Rectal smooth muscle tissue (tissue), 1 donor: ENCODE measurements around the gene STK35.
A peak's percentile ranks its signal among the peaks of the same experiment; 100 is the strongest.

Experiments used
- H3K27ac ChIP-seq: one replicate; pipeline ENCODE4 v1.7.0; 2013; ENCODE audit warnings: low read depth, low read length, inconsistent platforms
- H3K27me3 ChIP-seq: one replicate; pipeline ENCODE4 v1.7.0; 2013; ENCODE audit warnings: low read length; ENCODE audit not compliant: control insufficient read depth, insufficient read depth
- H3K36me3 ChIP-seq: one replicate; pipeline ENCODE4 v1.7.0; 2013; ENCODE audit warnings: low read length; ENCODE audit not compliant: control insufficient read depth, insufficient read depth
- H3K4me1 ChIP-seq: one replicate; pipeline ENCODE4 v1.7.0; 2013; ENCODE audit warnings: low read length; ENCODE audit not compliant: control insufficient read depth, insufficient read depth
- H3K4me3 ChIP-seq: one replicate; pipeline ENCODE4 v1.7.0; 2013; ENCODE audit warnings: low read length
- H3K9ac ChIP-seq: one replicate; pipeline ENCODE4 v1.7.0; 2013; ENCODE audit warnings: low read length

STK35 gene

GRCh38 chr20:2112910-2113309, 11.3 kb downstream of the STK35 start:
- Histone ChIP-seq H3K4me1 (peaks cover 45% of the 10 kb centered on the region), H3K9ac (no peak overlapping the region), H3K4me3 (no peak overlapping the region), H3K27me3 (no peaks in the 10 kb centered on the region), H3K36me3 (peaks cover 12% of the 10 kb centered on the region), H3K27ac (no peak overlapping the region)

- Histone ChIP-seq H3K27me3 (no peaks in the 10 kb centered on the region), H3K36me3 (peaks cover 13% of the 10 kb centered on the region), H3K4me3 (no peak overlapping the region), H3K9ac (no peak overlapping the region), H3K27ac (peak overlapping the region; percentile 45), H3K4me1 (peaks cover 38% of the 10 kb centered on the region)
These were observed 12.7 kb downstream of the STK35 start for GRCh38 chr20:2114127-2114959.

- Histone ChIP-seq H3K4me3 (no peak overlapping the region), H3K36me3 (peaks cover 13% of the 10 kb centered on the region), H3K4me1 (peaks cover 31% of the 10 kb centered on the region), H3K9ac (no peak overlapping the region), H3K27me3 (no peaks in the 10 kb centered on the region), H3K27ac (peak overlapping the region; percentile 45)
These were observed 13.5 kb downstream of the STK35 start for GRCh38 chr20:2114990-2115681.

- H3K27me3 ChIP-seq, result no peaks in the 10 kb centered on the region
- H3K9ac ChIP-seq, result no peak overlapping the region
- H3K36me3 ChIP-seq, result peaks cover 13% of the 10 kb centered on the region
- no peak overlapping the region for H3K4me3 ChIP-seq
- no peak overlapping the region for H3K27ac ChIP-seq
- H3K4me1 ChIP-seq, result peaks cover 31% of the 10 kb centered on the region
These were observed 14.7 kb downstream of the STK35 start for GRCh38 chr20:2116170-2116940.

GRCh38 chr20:2118783-2119182, 17.2 kb downstream of the STK35 start:
- Histone ChIP-seq H3K9ac (no peak overlapping the region), H3K27ac (no peak overlapping the region), H3K36me3 (peaks cover 13% of the 10 kb centered on the region), H3K4me3 (no peak overlapping the region), H3K27me3 (no peaks in the 10 kb centered on the region), H3K4me1 (peaks cover 35% of the 10 kb centered on the region)

GRCh38 chr20:2122936-2123335, 21.3 kb downstream of the STK35 start:
- Histone ChIP-seq H3K4me1 (peaks cover 21% of the 10 kb centered on the region), H3K36me3 (peaks cover under 1% of the 10 kb centered on the region), H3K27me3 (no peaks in the 10 kb centered on the region), H3K27ac (peak overlapping the region; percentile 25), H3K4me3 (no peak overlapping the region), H3K9ac (no peak overlapping the region)

GRCh38 chr20:2123720-2124119, 22.1 kb downstream of the STK35 start:
- Histone ChIP-seq H3K36me3 (no peaks in the 10 kb centered on the region), H3K9ac (no peak overlapping the region), H3K4me1 (peaks cover 20% of the 10 kb centered on the region), H3K27ac (peak overlapping the region; percentile 25), H3K4me3 (no peak overlapping the region), H3K27me3 (no peaks in the 10 kb centered on the region)

GRCh38 chr20:2124564-2125213, 23.1 kb downstream of the STK35 start:
- Histone ChIP-seq H3K36me3 (no peaks in the 10 kb centered on the region), H3K4me1 (peaks cover 19% of the 10 kb centered on the region), H3K27ac (no peak overlapping the region)

GRCh38 chr20:2125474-2126112, 24.0 kb downstream of the STK35 start:
- no peaks in the 10 kb centered on the region for H3K27me3 ChIP-seq
- peaks cover 19% of the 10 kb centered on the region for H3K4me1 ChIP-seq
- no peaks in the 10 kb centered on the region for H3K36me3 ChIP-seq
- H3K27ac ChIP-seq, result no peak overlapping the region
- no peak overlapping the region for H3K9ac ChIP-seq
- H3K4me3 ChIP-seq, result no peak overlapping the region

More at GRCh38 chr20:2124564-2125213, 23.1 kb downstream of the STK35 start:
- H3K4me3 ChIP-seq, result no peak overlapping the region
- no peak overlapping the region for H3K9ac ChIP-seq
- H3K27me3 ChIP-seq, result no peaks in the 10 kb centered on the region

GRCh38 chr20:2127238-2127637, 25.6 kb downstream of the STK35 start:
- Histone ChIP-seq H3K9ac (no peak overlapping the region), H3K27me3 (no peaks in the 10 kb centered on the region), H3K4me1 (peaks cover 18% of the 10 kb centered on the region), H3K36me3 (no peaks in the 10 kb centered on the region), H3K27ac (no peak overlapping the region), H3K4me3 (no peak overlapping the region)

- no peaks in the 10 kb centered on the region for H3K27me3 ChIP-seq
- no peak overlapping the region for H3K4me3 ChIP-seq
- H3K4me1 ChIP-seq, result peaks cover 20% of the 10 kb centered on the region
- no peak overlapping the region for H3K9ac ChIP-seq
- H3K36me3 ChIP-seq, result no peaks in the 10 kb centered on the region
- no peak overlapping the region for H3K27ac ChIP-seq
These were observed 26.9 kb downstream of the STK35 start for GRCh38 chr20:2128542-2128941.
